MCF 10A (cell line): ENCODE data around the gene ATXN7L1. TPM values are rescaled to one million over a fixed set of nuclear protein-coding genes. Genes with fewer than 3 reads are reported as not detected.
A peak's percentile ranks its signal among the peaks of the same experiment; 100 is the strongest.

Experiments
- BruUV-seq: library from RNA; stranded (reverse); fragments of 400-500 nt; replicated peaks from 2 replicates; lab custom pipeline; 2021; lab: Mats Ljungman, UMichigan
- CTCF ChIA-PET: fragments of 300-600 bp; sonication (Branson Sonifier 250); formaldehyde crosslinking; extraction: SDS; loops from one replicate; lab custom pipeline; 2021; ENCODE audit warnings: antibody characterized with exemption, inconsistent platforms; lab: Yijun Ruan, JAX
- POLR2A ChIA-PET: fragments of 300-600, 350-650 bp; sonication (Branson Sonifier 250); formaldehyde crosslinking; extraction: SDS; loops from one replicate; lab custom pipeline; 2020; ENCODE audit warnings: antibody characterized with exemption, inconsistent platforms; lab: Yijun Ruan, JAX
- DNase-seq: peaks from one replicate; pipeline ENCODE4 v3.0.0-alpha.2; 2018; ENCODE audit not compliant: unreplicated experiment
- H3K27ac Mint-ChIP-seq: one replicate; pipeline ENCODE4 v1.8.0; 2022; ENCODE audit warnings: mild to moderate bottlenecking, low read depth, mixed read lengths; ENCODE audit not compliant: unreplicated experiment
- H3K27me3 Mint-ChIP-seq: one replicate; pipeline ENCODE4 v1.8.0; 2022; ENCODE audit warnings: mixed read lengths; ENCODE audit not compliant: insufficient read depth, unreplicated experiment
- H3K36me3 Mint-ChIP-seq: one replicate; pipeline ENCODE4 v1.8.0; 2022; ENCODE audit warnings: mild to moderate bottlenecking, moderate library complexity, mixed read lengths; ENCODE audit not compliant: insufficient read depth, unreplicated experiment
- H3K4me1 Mint-ChIP-seq: one replicate; pipeline ENCODE4 v1.8.0; 2022; ENCODE audit warnings: mixed read lengths; ENCODE audit not compliant: insufficient read depth, unreplicated experiment
- H3K4me3 Mint-ChIP-seq: one replicate; pipeline ENCODE4 v1.8.0; 2022; ENCODE audit warnings: mild to moderate bottlenecking, moderate library complexity, mixed read lengths; ENCODE audit not compliant: unreplicated experiment
- H3K9me3 Mint-ChIP-seq: one replicate; pipeline ENCODE4 v1.8.0; 2022; ENCODE audit warnings: mixed read lengths; ENCODE audit not compliant: unreplicated experiment
- CTCF ChIP-seq: fragments of 200-600 bp; IDR thresholded peaks from one replicate; pipeline ENCODE4 v1.8.0; 2022; ENCODE audit warnings: antibody characterized with exemption, mild to moderate bottlenecking; ENCODE audit not compliant: unreplicated experiment
- intact Hi-C: fragments of 100-400 bp; cut with micrococcal nuclease; formaldehyde crosslinking; loops from 2 replicates; pipeline ENCODE4 v1.14.1; 2022
- total RNA-seq: library from RNA; stranded (reverse); gene quantifications from 2 replicates; pipeline ENCODE4 v1.2.3, GENCODE V29; 2022

Gene ATXN7L1
- total RNA-seq, 1 experiment from 2014 or later, result 10.0 TPM

- Mint-ChIP-seq H3K36me3 (no peaks in the 10 kb centered on the region), H3K9me3 (no peaks in the 10 kb centered on the region), H3K27me3 (no peaks in the 10 kb centered on the region), H3K27ac (no peak overlapping the region), H3K4me1 (peaks cover 10% of the 10 kb centered on the region), H3K4me3 (no peak overlapping the region)
- DNase-seq, result no peak
- no TSS peak for BruUV-seq
- POLR2A ChIA-PET, result interaction anchor here (0.6 kb wide), 1 partner anchor 222 kb away, joined by 4 read pairs; no protein-coding TSS in a partner anchor
- intact Hi-C loops, result loop anchor here (5.0 to 10.0 kb wide), 3 partner anchors 221 to 514 kb away; partner anchors contain the start of gene ATXN7L1
- CTCF ChIA-PET, result interaction anchor here (0.7 to 2.6 kb wide), 12 partner anchors 10 to 390 kb away, joined by 3 to 9 read pairs (median 4); no protein-coding TSS in a partner anchor
- no peak for TF ChIP-seq CTCF
These were observed 222.9 kb downstream of the ATXN7L1 start for GRCh38 chr7:105653441-105654005.

DNA sequence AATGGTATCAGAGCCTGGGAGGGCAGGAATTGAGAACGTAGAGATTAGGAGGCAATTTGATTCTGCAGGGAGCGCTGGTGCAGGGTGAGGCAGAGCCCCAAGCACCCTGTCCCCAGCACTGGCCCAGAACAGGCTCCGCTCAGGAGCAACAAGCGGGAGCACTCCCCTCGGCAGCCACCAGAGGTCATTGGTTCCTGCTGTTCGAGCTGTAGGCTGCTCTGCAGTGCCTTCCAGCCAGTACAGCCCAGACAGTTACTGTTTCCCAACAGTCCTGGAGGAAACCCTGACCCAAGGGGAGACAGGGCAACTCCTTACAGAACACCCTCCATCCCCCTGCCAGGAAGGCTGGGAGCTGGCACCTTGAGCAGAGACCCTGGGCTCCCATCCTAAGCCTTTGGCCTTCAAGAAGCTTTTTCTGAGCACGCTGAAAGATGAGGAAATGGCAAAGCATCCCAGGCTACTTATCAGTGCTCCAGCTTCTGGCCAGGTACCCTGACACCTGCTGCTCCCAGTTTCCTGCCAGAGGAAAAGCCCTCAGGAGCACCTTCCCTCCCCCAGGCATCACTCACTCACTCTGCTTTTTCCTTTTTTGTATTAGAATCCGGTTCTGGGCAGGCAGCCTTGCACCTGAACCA lies 223.9 kb downstream of the ATXN7L1 start:
- TF ChIP-seq CTCF, result peak; percentile 79
- Mint-ChIP-seq H3K27me3 (no peaks in the 10 kb centered on the region), H3K36me3 (no peaks in the 10 kb centered on the region), H3K27ac (no peak overlapping the region), H3K4me1 (peaks cover 10% of the 10 kb centered on the region), H3K4me3 (no peak overlapping the region), H3K9me3 (no peaks in the 10 kb centered on the region)
- BruUV-seq, result no TSS peak
- ChIA-PET POLR2A (no interaction called here), CTCF (interaction anchor here (0.6 to 2.1 kb wide), 32 partner anchors 8 to 513 kb away, joined by 3 to 12 read pairs (median 4); no protein-coding TSS in a partner anchor)
- DNase-seq, result peak; percentile 62
- intact Hi-C loops, result loop anchor here (1.0 to 10.0 kb wide), 7 partner anchors 108 to 515 kb away; partner anchors contain the start of gene ATXN7L1

DNA sequence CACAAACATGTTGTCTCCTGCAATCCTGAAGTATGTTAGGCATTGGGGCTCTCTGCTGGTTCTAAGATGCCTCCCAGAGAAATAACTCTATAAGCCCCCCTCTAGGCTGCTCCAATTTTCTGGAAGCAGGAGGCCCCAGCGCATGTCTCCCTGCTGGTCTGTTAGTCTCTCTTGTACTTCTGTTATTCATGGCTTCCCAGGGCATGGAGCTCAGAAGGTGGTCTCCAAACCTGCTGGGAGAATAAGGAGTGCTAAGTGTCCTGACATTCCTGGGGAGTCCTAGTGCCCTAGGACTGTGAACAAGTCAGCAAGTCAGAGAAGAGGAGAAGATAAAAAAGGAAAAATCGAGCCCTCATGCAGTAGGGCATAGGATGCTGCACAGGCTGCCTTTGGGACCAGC lies 224.6 kb downstream of the ATXN7L1 start:
- ChIA-PET POLR2A (no interaction called here), CTCF (interaction anchor here (0.7 to 2.1 kb wide), 14 partner anchors 11 to 513 kb away, joined by 3 to 12 read pairs (median 4); no protein-coding TSS in a partner anchor)
- no peak overlapping the region for H3K27ac Mint-ChIP-seq
- BruUV-seq, result no TSS peak
- H3K36me3 Mint-ChIP-seq, result no peaks in the 10 kb centered on the region
- intact Hi-C loops, result loop anchor here (1.0 to 10.0 kb wide), 7 partner anchors 109 to 516 kb away; partner anchors contain the start of gene ATXN7L1
- H3K4me3 Mint-ChIP-seq, result no peak overlapping the region
- TF ChIP-seq CTCF, result no peak
- no peak for DNase-seq
- H3K9me3 Mint-ChIP-seq, result no peaks in the 10 kb centered on the region
- no peaks in the 10 kb centered on the region for H3K27me3 Mint-ChIP-seq
- peaks cover 10% of the 10 kb centered on the region for H3K4me1 Mint-ChIP-seq

DNA sequence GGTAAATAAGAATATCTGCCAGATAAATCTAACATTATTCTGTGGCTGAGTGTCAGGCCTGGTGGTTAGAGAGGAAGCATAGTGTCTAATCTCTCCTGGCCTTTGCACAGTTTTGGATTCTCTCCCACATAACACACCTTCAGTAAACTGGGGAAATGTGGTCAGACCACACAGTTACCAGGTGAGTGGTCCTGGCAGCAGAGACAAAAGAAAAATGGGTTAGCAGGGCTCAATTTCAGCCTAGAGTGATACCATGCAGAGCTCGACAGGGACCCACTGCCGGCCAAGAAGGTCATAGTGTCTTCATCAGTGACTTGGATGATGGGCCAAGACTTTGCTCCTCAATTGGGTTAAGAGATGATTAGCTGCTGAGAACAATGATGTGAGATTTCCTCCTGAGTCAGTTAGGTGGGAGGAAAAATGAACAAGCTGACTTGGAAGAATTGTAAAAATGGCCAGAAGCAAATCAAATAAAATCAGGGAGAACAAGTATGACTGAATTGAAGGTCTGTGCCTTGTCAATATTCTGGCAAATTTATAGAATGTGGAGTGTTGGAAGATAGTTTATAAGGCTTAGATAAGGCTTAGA lies 225.9 kb downstream of the ATXN7L1 start:
- Mint-ChIP-seq H3K36me3 (no peaks in the 10 kb centered on the region), H3K4me3 (no peak overlapping the region), H3K9me3 (no peaks in the 10 kb centered on the region), H3K4me1 (peaks cover 10% of the 10 kb centered on the region), H3K27ac (no peak overlapping the region), H3K27me3 (no peaks in the 10 kb centered on the region)
- TF ChIP-seq CTCF, result no peak
- intact Hi-C loops, result loop anchor here (5.0 to 10.0 kb wide), 3 partner anchors 224 to 517 kb away; partner anchors contain the start of gene ATXN7L1
- CTCF ChIA-PET, result interaction anchor here (0.5 to 1.0 kb wide), 5 partner anchors 62 to 392 kb away, joined by 3 to 5 read pairs (median 4); no protein-coding TSS in a partner anchor
- BruUV-seq, result no TSS peak
- DNase-seq, result no peak
- POLR2A ChIA-PET, result no interaction called here
